SHP77 treated with DMSO at 0.1 percent for 48 hours (cell line): Measurements from ENCODE around the gene RNF212.

Experiments
- DNase-seq: peaks from one replicate; lab custom pipeline; 2025; lab: John Stamatoyannopoulos, UW

The RNF212 gene

DNA sequence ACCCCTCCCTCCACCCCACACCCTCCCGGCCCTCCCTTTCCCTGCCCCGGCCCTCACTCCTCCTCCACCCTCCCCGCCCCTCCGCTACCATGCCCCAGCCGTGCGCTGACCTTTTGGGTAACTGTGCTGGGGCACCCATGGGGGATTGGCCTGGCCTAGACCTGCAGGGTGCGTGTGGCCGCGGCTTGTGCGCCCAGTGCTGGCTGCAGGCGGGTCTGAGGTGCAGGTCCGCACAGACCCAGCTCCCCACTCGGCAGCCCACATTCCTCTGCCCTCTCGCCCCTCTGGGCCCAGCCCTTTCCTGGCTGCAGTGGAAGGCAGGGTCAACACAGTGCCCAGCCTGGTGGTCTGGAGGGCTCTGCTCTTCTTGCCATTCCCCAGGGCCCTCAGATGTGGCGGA, 77.3 kb downstream of the RNF212 start:
- no peak for DNase-seq

DNA sequence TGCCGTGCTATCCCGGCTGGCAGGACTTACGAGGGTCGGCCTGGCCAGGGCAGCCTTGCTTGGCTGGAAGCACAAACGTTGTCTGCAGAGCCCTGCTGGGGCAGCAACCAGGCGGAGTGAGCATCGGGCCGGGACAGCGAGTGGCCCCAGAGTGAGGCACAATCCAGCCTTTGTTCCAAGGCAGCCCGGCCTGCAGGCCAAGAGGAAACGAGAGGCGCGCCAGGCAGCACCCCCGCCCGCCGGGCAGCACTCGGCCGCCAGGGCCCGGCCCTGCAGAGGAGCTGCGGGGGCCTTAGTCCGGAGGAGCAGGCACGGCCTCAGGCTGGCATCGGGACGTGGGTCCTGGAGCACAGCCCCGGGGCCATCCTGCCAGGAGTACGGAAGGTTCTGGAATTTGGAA, 77.9 kb downstream of the RNF212 start:
- DNase-seq: no peak

DNA sequence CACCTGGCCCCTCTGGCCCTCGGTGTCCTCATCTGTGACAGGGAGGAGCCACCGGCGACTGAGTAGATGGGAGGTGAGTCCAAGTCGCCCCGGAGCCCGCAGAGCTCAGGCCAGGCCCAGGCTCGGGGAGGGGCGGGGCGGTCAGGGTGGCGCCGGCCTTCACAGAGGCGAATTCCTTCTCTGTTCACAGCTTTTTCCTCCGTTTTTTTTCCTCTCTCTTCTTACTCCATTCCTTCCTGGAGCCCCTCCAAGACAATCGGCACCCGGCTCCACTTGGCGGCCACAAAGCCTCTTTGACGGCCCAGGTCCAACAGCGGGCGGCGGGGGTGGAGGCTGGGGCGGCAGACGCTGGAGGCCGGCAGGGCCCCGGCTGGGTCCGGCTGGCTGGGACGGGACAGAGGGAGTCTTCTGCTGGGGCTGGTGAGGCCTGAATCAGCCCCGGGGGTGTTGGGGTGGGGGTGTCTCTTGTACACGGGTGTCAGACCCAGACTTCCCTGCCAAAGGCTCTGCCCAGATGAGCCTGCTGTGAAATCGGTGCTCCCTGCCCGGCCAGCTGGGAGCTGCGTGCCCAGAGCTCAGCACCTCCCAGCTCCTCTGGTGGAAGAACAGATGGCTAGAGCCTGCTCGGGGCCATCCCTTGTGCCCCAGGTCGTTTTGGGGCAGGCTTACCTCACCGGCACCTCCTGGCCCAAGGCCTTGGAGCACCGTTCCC, 79.4 kb downstream of the RNF212 start:
- DNase-seq: no peak

DNA sequence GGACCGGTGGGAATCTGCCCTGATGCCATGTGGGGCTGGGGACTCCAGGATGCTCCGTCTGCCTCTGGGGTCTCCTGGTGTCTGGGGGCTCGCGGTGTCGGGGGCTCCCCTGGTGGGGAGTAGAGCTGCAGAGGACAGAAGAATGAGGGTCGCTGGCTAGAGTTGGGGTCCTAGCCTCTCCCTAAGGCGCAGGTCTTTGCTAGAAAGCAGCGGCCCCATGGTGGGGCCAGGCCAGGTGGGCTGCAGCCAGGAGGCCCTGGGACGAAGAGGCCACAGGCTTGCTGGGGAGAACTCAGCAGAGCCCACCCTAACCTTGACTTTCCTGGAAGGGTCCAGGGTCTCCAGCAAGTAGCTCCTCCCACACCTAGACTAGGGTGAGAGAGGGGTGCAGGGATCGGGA, 80.5 kb downstream of the RNF212 start:
- no peak for DNase-seq

DNA sequence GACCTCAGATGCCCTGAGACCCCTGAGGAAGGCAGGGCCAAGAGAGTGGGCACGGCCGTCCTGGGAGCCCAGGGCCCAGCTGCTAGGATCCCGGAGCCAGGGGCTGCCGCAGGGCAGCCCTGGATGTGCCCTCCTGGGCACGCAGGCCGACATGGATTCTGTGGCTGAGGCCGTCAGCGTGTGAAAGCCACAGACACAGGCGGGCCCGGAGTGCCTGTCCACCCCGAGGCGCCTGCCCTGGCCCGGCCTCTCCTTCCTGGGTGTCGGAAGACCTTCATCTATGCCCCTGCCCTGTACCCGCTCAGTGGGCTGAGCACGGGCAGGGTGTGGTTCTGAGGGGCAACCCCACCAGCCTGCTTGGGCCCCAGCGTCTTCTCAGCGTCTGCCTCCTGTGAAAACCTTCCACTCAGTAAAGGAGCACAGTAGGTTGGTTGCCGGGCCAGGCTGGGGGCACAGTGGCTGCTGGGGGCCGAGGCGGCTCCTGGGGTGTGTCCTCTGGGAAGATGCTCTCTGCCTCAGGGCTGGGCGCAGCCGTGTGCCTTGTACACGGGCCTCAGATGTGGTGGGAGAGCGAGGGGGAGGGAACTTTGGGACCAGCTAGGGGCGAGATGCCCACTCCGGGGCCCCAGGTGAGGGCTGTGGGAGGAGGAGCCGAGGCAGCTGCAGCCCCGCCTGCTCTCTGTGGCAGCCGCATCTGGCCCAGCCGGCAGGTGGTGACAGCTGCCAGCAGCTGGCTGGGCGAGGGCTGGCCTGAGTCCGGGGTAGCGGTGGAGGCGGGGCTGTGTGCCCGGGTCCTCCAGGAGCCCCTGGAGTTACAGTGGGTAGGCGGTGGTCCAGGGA, 81.2 kb downstream of the RNF212 start:
- DNase-seq: no peak

DNA sequence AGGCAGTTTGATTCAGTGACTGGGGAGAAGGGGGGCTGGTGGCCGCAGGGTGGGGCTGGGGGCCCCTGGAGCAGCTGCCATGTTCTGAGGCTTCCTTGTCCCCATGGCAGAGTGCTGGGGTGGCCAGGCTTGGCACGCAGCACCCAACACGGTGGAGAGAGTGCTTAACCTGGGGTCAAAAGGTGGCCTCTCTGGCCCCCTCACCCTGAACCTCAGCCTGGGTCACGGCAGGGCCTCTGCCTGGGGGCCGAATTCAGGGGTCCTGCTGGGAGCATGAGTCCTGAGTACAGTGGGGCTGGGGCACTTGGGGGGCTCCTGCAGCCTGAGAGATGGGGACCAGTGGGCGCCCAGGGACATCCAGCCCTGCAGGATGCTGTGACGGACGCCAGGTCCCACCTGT, 82.0 kb downstream of the RNF212 start:
- DNase-seq: no peak

DNA sequence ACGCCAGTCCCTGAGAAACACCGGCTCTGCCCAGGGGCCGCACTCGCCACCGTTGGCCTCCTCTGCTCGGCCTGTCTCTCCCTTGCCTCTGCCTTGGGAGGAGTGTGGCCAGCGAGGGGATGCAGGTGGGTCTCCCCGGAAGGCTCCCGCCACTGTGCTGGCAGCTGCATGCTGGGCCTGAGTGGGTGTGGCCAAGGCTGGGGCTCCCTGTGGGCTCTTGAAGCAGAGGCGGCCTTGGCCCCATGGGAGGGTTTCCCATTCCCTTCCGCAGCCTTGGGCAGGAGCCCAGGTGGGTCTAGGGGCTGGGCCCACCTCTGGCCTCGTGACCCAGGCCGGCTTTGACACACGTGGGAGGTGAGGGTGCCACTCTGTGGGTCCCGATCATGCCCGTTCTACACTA, 82.8 kb downstream of the RNF212 start:
- DNase-seq: no peak

DNA sequence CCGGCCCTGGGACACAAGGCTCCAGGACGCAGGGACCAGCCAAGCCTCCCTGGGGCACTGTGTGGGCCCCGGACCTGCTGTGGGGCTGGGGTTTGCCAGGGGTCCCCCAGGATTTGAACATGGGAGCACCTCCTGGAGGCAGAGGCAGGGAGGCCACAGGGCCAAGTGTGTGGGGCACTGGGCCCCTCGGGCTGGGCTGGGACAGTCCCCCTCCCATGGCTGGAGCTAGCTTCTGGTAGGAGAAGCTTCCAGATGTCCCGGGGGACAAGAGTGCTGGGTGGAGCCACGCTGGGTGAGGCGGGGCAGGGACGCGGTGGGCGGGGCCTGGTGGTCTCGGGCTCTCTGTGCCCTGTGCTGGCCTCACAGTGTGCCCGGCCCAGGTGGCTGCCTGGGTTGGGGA, 83.3 kb downstream of the RNF212 start:
- DNase-seq: no peak

DNA sequence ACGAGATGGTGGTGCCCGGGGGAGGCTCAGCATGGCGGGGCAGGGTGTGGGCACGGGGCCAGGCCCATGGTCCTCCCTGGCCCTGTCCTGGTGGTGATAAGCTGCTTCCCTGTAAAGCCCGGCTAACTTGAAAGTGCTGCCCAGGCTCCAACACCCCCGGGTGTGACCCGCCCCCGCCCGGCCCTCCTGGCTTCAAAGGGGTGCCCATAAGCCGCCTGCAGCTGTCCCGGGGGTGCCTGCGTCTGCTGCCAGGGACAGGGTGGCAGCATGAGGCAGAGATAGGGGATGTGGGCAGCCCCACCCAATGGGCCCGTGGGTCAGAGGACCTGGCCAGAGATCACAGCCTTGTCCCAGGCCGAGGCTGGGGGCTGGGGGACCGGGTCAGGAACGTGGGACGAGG, 83.8 kb downstream of the RNF212 start:
- DNase-seq: no peak

DNA sequence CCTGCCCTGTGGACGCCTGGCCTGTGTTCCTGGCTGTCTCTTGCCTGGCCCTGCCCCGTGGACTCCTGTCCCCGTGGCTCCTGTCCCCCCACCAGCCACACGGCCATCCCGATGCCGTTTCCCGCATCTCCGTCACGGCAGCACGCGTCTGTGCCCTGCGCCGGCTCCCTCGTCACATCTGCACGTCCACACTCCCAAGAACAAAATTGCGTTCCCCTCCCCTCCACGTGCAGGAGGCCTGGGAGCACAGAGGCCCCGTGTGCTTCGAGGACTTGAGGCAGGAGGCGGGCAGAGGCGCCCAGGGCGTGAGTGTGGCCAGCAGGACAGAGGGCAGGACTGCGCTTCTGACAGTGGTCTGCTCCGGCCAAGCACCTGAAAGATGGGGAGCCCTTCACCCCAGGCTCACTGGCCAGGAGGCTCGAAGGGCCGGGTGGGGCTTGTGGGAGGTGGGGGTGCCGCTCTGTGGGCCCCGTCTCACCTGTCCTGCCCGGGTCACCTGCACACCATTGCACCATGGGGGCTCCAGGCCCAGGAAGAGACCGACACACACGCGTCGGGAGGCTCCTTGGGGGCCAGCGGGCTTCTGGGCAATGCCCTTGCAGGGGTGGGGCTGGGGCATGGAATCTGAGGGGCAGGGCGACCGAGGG, 84.7 kb downstream of the RNF212 start:
- DNase-seq: no peak

DNA sequence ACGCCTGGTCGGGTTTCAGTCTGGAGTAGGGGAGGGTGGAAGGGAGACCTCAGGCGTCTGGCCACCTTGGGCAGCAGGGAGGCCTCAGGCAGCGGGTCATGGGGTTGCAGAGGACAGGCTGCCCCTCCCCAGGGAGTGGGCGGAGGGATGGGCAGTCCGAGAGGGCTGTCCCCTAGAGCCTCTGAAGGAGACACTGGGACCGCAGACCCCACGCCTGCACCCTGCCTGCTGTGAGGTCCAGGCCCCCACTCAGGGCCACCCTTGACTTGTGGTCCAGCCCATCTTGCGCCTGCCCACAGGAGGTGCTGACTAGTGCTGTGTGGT, 85.5 kb downstream of the RNF212 start:
- DNase-seq: no peak

DNA sequence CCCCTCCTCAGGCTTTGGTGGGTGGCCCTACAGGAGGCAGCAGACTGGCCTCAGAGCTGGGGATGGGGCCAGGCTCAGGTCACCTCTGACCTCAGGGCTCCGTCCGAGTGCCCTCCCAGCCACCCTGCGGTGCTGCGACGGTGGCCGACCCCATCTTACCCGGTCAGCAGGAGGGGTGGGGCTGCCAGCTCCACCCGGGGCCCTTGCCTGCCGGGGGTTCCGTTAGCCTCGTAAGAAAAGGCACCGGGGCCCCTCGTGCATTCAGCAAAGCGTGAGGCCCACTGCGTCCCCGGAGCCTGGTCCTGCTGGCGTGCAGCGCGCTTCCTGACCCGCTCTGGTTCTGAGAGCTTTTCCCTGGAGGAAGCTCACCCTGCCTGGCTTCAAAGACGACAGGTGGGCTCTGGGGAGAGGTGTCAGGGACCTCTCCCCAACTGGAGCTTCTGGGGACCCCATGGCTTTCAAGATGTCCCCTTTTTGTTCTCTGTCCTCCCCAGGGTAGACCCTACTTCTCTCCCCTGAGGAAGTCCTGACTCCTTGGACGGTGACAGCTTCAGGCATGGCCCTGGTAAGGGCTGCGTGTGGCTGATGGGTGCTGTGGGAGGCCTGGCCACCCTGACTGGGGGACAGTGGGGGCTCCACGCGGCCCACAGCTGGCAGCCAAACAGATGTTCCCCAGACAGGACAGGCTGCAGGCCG, 86.0 kb downstream of the RNF212 start:
- no peak for DNase-seq

DNA sequence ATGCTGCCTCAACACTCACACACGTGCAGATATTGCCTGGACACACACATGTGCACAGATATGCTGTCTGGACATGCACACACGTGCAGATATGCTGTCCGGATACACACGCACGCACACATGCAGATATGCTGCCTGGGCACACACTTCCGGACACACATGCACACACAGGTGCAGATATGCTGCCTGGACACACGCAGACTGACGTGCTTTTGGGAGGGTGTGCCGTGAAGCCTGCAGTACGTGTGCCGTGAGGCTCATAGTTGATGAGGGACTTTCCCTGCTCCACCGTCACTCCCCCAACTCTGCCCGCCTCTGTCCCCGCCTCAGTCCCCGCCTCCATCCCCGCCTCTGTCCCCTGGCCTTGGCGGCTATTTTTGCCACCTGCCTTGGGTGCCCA, 87.2 kb downstream of the RNF212 start:
- DNase-seq: no peak

DNA sequence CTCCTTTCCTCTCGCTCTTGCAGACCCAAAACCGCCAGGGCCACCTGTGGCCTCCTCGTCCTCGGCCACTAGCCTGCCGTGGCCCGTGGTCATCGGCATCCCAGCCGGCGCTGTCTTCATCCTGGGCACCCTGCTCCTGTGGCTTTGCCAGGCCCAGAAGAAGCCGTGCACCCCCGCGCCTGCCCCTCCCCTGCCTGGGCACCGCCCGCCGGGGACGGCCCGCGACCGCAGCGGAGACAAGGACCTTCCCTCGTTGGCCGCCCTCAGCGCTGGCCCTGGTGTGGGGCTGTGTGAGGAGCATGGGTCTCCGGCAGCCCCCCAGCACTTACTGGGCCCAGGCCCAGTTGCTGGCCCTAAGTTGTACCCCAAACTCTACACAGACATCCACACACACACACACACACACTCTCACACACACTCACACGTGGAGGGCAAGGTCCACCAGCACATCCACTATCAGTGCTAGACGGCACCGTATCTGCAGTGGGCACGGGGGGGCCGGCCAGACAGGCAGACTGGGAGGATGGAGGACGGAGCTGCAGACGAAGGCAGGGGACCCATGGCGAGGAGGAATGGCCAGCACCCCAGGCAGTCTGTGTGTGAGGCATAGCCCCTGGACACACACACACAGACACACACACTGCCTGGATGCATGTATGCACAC, 88.3 kb downstream of the RNF212 start:
- DNase-seq: no peak

DNA sequence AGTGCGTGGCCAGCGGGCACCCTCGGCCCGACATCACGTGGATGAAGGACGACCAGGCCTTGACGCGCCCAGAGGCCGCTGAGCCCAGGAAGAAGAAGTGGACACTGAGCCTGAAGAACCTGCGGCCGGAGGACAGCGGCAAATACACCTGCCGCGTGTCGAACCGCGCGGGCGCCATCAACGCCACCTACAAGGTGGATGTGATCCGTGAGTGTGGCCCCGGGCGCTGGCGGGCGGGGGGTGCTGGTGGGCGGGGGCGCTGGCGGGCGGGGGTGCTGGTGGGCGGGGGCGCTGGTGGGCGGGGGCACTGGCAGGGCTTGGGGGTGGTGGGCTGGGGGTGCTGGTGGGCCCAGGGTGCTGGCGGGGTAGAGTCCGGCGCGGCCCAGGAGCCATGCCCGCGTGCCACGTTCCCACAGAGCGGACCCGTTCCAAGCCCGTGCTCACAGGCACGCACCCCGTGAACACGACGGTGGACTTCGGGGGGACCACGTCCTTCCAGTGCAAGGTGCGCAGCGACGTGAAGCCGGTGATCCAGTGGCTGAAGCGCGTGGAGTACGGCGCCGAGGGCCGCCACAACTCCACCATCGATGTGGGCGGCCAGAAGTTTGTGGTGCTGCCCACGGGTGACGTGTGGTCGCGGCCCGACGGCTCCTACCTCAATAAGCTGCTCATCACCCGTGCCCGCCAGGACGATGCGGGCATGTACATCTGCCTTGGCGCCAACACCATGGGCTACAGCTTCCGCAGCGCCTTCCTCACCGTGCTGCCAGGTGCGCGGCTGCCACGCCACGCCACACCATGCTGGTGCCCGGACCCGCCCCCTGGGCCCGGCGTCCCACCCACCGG, 89.2 kb downstream of the RNF212 start:
- DNase-seq: no peak

DNA sequence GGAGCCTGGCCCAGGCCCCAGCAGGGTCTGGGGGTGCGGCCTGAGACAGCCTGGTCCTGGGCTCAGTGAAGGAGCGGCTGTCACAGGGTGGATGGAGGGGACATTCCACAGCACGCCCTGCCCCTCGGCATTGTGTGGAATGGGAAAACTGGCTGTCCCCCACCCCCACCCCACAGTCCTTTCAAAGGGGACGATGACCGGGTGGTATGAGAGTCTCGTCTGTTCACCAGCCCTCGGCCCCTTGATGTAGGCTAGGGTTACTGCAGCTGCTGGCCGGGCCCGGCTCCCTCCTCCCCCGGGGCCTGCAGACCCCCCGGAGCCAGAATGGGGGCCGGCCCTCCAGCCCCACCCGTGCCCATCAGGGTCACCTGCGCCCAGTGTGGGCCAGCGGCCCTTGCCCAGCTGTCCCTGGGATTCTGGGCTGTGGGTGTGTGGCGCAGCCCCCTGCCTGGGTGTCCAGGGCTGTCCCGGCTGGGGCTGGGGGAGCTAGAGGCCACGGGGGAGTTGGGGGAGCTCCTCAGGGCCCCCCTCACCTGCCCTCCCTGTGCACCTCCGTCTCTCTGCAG, 90.2 kb downstream of the RNF212 start:
- DNase-seq: no peak

DNA sequence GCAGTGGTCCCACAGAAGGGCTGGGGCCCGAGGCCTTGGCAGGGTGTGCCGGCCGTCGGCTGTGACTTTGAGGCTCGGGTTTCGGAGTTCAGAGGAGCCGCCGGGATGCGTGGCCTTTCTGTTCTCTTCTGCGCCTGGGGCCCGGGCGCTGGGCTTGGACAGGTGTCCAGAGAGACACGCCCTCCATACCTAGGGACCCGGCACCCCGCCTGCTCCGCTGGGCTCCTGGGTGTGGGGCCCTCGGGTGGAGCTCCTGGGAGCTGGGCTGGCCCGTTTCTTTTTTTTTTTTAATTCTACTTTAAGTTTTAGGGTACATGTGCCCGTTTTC, 90.7 kb downstream of the RNF212 start:
- no peak for DNase-seq

DNA sequence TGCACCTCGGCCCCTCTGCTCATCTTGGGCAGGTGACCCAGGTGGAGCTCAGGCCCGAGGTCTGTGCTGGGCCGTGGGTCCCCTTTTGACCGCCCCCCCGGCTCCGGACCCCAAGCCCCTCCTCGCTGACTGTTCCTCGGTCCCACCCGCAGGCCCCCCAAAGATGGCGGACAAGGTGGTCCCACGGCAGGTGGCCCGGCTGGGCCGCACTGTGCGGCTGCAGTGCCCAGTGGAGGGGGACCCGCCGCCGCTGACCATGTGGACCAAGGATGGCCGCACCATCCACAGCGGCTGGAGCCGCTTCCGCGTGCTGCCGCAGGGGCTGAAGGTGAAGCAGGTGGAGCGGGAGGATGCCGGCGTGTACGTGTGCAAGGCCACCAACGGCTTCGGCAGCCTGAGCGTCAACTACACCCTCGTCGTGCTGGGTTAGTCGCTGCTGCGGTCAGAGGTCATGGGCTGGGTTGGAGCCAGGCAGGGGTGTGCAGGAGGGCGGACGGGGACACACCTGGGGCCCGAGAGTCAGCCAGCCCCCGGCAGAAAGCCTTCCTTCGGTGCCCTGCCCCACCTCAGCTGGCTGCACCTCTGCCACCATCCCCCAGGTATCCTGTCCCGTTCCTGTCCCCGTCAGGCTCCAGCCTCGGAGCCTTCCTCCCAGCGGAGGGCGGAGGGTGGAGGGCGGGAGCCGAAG, 91.2 kb downstream of the RNF212 start:
- DNase-seq: no peak
